T-helper 22 cell (primary cell): ENCODE results near the gene PCSK7.

Source experiments
- DNase-seq: peaks from one replicate; pipeline ENCODE4 v3.0.0-alpha.2; 2020; ENCODE audit warnings: low read depth

The PCSK7 gene

DNA sequence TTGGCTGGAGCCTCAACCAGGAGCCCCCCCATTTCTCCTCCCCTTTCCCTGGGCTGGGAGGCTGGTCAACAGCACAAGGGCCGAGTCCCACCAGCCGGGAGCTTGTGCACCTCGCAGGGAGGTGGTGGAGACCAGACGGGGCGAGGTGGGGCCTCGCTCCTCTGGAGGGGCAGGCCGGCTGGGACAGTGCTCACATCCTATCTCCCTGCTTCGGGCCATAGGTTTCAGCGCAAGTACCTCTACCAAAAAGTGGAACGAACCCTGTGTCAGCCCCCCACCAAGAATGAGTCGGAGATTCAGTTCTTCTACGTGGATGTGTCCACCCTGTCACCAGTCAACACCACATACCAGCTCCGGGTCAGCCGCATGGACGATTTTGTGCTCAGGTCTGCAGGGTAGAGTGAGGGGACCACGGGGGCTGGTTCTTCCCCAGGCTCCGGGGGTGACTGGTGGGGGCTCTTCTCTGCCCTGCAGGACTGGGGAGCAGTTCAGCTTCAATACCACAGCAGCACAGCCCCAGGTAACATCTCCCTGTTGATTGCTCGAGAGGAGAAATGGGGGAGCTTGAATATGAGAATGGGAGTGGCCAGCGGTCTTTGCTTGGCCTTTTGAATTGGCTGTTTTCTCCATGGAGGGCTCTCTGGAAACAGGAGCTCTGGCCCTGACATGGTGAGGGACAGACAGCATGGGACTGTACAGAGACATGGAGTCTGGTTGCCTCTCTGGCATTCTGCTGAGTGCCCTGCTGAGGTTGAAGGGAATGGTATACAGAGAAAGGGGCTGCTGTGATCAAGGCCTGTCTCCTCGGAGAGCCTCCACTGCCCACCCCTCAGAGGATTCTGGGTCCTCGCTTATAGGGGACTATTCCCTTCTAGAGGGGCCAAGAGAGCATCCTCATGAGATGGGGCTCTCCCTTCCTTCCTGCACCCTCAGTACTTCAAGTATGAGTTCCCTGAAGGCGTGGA, 50.0 kb downstream of the PCSK7 start:
- no peak for DNase-seq

DNA sequence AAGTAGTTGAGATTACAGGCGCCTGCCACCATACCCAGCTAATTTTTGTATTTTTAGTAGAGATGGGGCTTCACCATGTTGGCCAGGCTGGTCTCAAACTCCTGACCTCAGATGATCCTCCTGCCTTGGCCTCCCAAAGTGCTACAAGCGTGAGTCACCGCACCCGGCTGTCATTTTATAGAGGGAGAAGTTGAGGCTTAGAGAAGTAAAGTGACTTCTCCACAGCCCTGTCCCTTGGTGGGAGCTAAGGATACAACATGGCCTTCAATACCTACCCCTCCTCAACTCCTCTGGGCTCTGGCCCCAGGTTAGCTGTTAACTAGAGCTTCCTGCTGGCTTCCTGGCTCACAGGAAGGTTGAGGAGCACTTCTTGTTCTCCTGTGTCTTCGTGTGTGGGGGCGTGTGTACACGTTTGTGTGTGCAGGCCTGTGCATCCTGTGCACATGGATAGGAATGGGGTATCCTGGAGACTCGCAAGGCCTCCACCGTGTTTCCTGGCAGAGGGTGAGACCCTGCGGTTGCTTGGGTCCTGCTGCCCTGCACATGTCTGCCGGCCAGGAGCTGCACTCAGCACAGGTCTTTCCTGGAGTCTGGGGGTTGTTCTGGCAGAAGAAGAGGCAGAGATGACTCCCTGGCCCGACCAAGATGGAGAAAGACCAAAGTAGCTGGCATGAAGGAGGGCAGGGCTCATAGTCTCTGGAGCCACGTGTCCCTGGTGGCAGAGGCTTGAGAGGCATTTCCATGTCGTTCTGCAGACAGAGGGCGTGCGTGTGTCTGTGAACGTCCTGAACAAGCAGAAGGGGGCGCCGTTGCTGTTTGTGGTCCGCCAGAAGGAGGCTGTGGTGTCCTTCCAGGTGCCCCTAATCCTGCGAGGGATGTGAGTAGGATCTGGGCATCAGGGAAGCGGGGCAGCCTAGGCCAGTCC, 51.0 kb downstream of the PCSK7 start:
- peak; percentile 38 for DNase-seq

DNA sequence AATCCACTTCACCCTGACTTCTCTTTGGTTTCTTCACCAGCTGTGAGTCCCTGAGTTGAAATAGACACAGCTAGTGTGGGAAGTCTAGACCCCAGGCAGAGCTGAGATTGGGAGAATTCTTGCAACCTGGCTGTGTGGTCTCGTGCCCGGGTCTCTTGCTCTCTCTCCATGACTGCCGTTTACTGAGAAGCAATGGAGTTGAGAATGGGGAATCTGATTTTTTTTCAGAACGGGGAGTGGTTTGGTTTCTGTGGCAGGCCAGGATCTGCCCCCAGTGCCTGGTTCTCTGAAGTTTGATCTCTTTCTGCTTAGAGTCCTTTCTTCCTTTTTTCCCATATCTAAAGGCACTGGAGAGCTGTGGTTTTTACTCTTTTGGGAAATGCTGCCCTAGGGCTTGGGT, 51.9 kb downstream of the PCSK7 start:
- no peak for DNase-seq

DNA sequence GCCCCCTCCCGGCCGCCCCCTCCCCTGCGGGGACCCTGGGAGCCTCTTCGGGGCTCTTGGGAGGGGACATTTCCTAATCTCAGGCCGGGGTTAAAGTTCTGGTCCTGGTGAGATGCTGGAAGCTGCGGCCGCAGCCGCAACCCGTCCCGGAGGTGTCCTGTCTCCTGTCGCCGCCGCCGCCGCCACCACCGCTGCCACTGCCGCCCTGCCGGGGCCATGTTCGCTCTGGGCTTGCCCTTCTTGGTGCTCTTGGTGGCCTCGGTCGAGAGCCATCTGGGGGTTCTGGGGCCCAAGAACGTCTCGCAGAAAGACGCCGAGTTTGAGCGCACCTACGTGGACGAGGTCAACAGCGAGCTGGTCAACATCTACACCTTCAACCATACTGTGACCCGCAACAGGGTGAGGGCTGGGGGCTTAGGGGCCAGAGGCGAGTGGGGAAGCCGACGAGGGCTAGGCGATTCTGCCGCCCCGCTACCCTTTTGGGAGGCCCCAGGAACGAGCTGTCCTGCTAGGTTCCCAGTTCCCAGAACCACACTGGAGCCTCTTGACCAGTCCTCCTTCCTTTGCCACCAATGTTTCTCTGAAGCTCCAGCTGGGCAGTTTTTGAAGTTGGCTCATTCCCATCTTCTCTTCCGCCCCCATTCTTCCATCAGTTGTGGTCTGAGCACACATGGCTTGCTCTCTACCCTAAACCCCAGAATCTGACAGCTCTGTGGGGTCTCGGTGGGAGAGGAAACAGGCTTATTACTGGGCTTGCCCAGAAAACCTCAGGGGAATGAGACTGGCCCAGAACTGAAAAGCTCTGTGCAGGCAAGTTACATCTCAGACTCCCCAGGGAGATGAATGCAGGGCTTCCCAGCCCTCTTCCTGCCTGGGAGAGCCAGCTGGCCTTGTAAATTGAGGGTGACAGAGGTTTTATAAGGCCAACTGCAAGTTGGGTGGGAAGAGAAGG, 52.5 kb downstream of the PCSK7 start:
- DNase-seq, result peak; percentile 18

DNA sequence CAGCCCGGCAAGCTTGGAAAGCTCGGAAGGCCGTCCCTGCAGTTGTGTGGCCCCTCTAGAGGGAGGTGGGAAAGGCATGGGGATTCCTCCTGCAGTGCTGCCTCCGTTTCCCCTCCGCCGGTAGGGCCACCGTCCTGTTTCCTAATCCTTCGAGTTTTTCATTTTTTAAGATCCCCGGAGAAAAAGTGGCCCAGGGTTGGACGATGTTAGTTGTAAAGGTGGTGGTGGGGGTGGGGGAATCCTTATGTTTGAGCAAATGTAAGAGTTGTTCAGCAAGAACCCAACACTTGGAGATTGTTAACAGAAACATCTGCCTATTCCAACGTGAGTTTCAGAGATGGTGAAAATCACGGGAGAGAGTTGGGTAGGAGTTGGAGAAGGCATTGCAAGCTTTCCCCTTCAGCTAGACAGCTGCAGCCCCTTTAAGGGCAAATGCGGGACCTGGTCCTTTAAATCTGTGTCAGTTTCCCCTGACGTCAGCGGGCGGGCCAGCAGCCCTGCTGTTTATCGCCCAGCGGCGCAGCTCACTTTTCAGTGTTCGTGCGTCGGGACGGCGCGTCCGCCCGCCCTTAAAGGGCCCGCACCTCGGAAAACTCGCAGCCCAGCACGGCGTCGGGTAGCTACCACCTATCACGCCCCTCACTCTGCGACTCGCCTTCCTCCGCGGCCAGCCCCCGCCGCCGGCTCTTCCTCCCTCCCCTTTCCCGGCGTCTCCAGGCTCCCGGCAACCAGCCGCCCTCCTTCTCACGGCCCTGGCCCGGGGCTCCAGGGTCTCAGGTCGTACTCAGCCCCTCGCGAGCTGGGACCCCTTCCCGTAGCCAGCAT, 53.5 kb downstream of the PCSK7 start, which contains the start of gene SIDT2:
SIDT2 (plus strand) TSS at position 534 of the 825 bp plus-strand sequence. CDS start 521 bp downstream, outside the sequence.
- peak; percentile 80 for DNase-seq

DNA sequence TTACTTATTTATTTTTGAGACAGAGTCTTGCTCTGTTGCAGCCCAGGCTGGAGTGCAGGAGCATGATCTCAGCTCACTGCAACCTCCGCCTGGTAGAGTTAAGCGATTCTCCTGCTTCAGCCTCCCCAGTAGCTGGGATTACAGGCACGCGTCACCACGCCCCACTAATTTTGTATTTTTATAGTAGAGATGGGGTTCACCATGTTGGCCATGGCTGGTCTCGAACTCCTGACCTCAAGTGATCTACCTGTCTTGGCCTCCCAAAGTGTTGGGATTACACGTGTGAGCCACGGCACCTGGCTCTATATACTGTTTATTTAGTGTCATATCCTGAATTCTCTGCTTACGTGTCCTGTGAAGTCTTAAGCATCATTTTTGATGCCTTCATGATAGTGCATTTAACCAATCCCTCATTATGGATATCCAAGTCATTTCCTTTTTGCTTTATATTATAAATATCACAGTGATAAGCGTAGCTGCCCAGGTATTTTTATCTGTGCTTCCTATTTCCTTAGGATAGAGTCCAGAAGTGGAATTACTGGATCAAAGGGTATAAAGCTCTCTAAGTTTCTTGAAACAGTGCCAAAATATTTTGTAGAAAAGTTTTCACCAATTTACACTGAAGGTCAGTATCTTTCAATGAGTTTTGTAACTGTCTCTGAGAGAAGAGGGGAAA, 54.2 kb downstream of the PCSK7 start:
- DNase-seq, result no peak

DNA sequence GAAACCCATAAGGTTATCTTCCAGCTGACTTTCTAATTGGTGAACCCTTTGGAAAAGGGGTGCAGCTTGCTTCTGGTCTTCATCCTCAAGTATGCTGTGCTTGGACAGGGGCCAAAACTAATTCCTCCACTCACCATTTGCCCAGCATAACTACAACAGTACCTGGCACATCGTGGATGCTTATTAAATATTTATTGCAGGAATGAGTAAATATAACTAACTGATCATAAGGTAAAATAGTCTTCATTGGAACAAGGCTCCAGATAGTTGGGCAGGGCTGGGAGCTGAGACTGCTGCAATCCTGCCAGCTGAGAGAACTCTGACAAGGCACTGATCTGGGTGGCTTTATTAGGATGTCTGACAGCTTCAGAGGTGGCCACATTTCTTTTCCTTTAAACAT, 55.7 kb downstream of the PCSK7 start:
- DNase-seq, result no peak

DNA sequence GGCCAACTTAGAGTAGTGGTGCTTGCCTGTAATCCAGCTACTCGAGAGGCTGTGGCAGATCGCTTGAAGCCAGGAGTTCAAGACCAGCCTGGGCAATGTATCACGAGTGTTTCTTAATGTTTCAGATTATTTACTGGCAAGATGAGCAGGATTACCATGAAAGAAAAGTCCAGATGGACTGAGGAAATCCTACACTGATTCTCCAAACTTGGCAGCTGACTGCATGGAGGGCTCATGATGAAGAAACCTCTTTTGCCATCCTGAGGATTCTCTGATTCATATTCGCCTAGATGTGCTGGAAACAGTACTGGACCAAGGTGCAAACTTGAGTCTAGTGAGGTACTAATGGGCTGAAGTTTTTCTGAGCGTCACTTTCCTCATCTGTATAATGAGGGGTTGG, 56.1 kb downstream of the PCSK7 start:
- no peak for DNase-seq

DNA sequence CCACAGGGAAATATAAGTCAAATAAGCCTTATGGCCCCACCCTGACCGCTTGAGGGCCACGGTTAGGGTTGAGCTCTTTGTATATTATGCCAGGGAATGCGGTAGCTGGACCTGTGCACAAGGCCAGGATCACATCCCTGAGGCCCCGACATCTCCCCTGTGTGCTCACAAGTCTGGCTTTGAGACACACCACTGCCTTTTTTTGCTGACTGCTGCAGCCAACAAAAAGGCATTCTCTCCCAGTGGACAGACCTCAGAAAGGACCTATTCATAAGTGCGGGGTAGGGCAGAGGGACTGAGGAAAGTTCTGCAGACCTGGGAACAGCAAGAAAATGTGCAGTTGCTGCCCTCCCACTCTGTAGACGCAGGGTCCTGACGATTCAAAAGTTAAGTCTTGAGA, 56.8 kb downstream of the PCSK7 start:
- DNase-seq, result no peak

DNA sequence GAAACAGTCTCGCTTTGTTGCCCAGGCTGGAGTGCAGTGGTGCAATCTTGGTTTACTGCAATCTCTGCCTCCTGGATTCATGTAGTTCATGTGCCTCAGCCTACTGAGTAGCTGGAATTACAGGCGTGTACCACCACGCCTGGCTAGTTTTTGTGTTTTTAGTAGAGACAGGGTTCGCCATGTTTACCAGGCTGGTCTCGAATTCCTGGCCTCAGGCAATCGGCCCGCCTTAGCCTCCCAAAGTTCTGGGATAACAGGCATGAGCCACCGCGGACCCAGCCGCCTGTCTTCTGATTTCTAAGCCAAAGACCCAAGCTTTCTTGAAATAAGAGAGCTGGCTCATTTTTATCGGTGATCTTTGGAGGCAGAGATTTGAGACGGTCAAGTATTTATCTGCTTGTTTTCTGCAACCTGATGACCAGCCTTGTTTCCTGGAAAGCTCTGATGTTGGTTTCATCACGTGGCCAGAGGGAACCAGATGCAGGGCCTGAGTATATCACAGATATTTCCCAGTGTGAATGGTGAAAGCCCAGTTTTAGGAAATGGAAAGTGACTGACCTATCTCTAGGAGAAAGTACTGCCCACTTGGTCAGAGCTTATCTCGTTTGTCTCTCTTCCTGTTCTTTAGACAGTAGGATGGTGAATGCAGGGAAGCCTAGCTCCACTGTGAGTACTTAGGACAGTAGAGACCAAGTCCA, 59.0 kb downstream of the PCSK7 start:
- no peak for DNase-seq

DNA sequence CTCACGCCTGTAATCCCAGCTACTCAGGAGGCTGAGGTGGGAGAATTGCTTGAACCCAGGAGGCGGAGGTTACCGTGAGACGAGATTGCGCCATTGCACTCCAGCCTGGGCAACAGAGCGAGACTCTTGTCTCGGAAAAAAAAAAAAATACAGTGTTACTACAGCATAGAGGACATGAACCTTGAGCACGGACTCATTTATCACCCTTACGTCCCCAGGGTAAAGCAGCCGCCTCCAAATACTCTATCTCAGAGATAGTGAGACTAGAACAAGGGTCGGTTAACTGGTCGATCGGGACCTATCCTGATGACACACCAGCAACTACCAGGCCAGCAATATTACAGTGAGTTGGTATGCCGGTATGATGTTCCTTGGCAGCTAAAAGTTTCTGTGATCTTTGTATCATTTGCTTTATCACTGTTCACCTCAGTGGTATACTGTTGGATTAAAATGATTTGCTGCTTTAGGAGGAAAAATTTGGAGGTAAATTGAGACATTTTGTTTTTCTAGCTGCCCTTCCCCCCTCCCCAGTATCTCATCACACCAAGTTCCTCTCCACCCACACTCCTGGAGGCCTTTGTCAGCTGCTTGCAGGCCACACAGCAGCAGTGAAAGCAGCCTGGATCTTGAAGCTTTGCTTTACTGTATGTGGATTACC, 60.3 kb downstream of the PCSK7 start:
- DNase-seq, result no peak

DNA sequence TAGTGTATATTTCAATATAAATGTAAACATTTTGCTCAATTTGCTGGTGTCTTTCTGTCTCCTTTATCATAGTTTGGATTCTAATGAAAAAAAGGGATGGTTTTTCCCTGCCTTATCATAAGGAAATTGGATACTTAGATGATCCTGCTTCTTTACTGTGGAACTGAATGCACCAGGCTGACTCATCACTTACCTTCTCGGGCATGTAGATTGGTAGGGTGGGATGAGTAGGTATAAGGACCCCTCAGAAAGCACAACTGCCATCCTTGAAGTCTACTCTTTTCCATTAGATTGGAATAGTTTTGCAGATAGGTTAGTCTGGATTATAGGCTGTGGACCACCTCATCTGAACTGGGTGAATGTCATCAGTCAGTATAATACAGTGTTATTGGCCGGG, 60.9 kb downstream of the PCSK7 start:
- no peak for DNase-seq

DNA sequence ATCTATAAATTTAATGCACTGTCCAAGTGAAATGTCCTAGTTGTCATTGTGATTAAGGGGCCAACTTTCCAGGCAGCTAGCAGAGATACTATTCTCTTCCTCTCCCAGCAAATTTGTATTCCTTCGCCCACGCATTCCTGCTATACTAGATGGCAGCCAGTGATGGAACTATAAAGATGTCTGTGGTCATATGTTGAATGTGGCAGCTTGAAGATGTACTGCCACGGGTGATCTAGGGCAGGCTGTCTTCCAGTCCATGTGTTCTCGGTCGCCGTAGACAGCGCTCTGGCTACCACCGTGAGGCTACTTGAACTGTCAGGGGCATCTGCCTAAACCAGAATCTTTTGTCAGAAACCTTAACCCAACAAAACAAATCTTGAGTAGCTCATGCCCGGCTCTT, 61.7 kb downstream of the PCSK7 start:
- no peak for DNase-seq

DNA sequence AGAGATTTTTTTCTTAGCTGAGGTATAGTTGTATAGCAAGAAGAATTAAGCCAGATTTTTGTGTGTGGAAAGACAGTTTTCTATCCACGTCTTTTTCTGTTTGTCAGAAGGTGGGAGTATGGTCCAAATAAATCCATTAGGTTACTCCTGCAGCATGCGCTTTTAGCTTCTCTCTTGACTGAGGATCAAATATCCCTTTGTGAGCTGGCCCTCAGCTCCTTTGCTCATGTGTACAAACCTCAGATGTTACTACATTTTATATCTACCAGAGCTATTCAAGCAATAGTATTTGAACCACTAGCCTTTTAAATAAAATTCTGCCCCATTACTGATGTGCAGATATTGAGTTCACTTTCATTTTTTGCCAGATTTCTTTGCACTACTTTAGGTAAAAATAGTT, 62.1 kb downstream of the PCSK7 start:
- no peak for DNase-seq

DNA sequence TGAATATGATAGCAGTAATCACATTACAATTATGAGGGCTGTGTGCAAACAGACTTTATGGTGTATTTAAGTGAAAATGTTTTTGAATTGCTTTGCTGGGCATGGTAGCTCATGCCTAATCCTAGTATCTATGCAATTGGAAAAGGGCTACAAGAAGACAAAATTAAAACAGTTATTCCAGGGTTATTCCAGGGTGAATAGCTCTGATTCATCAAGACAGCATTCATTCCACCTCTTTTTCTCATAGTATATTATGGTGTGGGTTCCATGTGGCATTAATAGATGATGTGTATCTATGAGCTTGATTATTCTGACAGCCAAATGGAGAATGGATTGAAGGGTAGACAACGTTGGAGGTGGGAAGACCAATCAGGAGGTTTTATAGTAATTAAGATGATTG, 65.4 kb downstream of the PCSK7 start:
- DNase-seq, result no peak

DNA sequence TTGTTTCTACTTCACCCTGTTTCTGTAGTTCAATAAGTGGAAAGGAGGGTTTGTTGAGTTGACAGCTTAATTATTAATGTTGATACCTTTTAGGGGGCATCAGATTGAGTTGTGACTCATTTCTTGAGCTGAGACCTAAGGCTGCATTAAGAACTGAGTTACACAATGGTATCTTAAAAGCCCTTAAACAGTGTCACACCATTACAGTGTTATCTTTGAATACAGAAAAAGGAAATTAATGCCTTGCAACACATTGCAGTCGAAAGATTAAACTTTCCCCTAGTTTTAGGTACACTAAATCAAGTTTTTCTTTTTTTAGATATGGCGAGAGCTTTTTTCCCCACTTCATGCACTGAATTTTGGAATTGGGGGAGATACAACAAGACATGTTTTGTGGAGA, 71.0 kb downstream of the PCSK7 start:
- DNase-seq, result no peak

DNA sequence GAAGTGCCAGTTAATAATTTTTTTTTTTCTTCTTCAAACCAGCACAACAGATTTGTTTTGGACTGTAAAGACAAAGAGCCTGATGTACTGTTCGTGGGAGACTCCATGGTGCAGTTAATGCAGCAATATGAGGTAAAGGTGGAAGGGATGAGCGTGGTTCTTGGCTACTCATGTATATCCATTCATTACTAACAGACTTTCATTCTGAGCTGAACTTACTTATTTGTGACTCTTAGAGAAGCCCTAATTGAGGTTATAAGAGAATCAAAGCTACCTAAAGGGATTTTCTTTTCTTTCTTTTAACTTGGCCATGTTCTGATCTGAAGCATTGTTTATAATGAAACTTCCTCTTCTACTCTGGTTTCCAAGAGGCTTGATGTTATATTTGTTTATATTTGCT, 72.0 kb downstream of the PCSK7 start:
- DNase-seq, result no peak

DNA sequence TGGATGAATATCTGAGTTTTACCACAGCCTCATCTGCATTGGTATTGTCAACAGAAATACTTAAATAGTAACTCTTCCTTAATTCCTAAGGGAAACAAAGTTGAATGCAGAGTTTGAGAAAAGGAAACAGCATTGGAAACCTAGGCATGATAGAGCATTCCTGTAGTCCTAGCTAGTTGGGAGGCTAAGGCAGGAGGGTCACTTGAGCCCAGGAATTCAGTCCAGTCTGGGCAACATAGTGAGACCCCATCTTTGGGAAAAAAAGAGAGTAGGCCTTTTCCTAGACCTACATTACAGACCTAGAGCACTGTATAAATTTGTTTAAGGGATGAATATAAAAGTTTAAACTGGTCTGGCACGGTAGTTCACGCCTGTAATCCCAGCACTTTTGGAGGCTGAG, 74.4 kb downstream of the PCSK7 start:
- DNase-seq, result no peak

DNA sequence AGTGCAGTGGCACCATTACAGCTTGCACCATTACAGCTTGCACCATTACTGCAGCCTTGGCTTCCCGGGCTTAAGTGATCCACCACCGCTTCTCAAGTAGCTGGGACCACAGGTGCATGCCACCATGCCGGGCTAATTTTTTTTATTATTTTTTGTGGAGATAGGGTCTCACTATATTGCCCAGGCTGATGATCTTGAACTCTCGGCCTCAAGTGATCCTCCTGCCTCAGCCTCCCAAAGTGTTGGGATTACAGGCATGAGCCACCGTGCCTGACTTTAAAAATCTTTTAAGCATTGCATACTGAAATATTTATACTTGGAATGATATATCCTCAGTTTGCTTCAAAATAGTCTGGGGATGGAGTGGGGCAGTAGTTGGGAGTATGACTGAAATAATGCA, 77.4 kb downstream of the PCSK7 start:
- no peak for DNase-seq
